ENCODE data around the gene STK17B. TPM values are rescaled to one million over a fixed set of nuclear protein-coding genes. Genes with fewer than 3 reads are reported as not detected.

Gene STK17B
- total and polyA plus RNA-seq, 12 donors, result 2.0 to 20.4 (median 3.7) TPM

- intact Hi-C loops (cut with DNase I), result no loop called here
- H3K27ac ChIP-seq, result peak overlapping the region in 4 of 10 donors; percentile 31 to 82 (median 36)
- ATAC-seq (peak in 7 of 8 donors; percentile 76 to 92 (median 86)), DNase-seq (peak in 1 of 2 donors; percentile 60)
- peak overlapping the region in 1 of 10 donors; percentile 27 for H3K4me3 ChIP-seq
- H3K9me3 ChIP-seq, result no peaks in the 10 kb centered on the region
- no peak for TF ChIP-seq CTCF (IDR thresholded peaks at IDR 0.05)
- H3K4me1 ChIP-seq, result peaks cover 0 to 74% (median 0%) of the 10 kb centered on the region in 9 donors
- no peaks in the 10 kb centered on the region for H3K27me3 ChIP-seq
- 56 to 71% methylated on average over 3 of the region's 3 CpGs for WGBS, 2 donors
- H3K36me3 ChIP-seq, result peaks cover 0 to 68% (median 6%) of the 10 kb centered on the region in 9 donors
These were observed 11.3 kb downstream of the STK17B start for GRCh38 chr2:196160101-196160500.

- WGBS, 2 donors, result 86 to 97% methylated on average over 5 of the region's 5 CpGs
- Histone ChIP-seq H3K36me3 (peaks cover 0 to 75% (median 6%) of the 10 kb centered on the region in 9 donors), H3K4me1 (peaks cover 0 to 67% (median 0%) of the 10 kb centered on the region in 9 donors), H3K27me3 (no peaks in the 10 kb centered on the region), H3K27ac (peak overlapping the region in 5 of 10 donors; percentile 9 to 82 (median 54)), H3K4me3 (peak overlapping the region in 3 of 10 donors; percentile 2 to 27 (median 15)), H3K9me3 (no peaks in the 10 kb centered on the region)
- ATAC-seq (peak in 2 of 8 donors; percentile 14 to 39), DNase-seq (no peak)
- TF ChIP-seq CTCF (IDR thresholded peaks at IDR 0.05), result no peak
- intact Hi-C loops (cut with DNase I), result loop anchor here in 1 of 10 donors (10.0 kb wide), 1 partner anchor 85 kb away; no protein-coding TSS in a partner anchor
These were observed 12.0 kb downstream of the STK17B start for GRCh38 chr2:196159221-196159892.

GRCh38 chr2:196155575-196155974 lies 15.8 kb downstream of the STK17B start:
- H3K27ac ChIP-seq, result no peak overlapping the region
- no peak for TF ChIP-seq CTCF (IDR thresholded peaks at IDR 0.05)
- 29 to 38% methylated on average over 2 of the region's 2 CpGs for WGBS, 2 donors
- no peaks in the 10 kb centered on the region for H3K27me3 ChIP-seq
- H3K4me3 ChIP-seq, result no peak overlapping the region
- intact Hi-C loops (cut with DNase I), result loop anchor here in 1 of 10 donors (10.0 kb wide), 1 partner anchor 81 kb away; no protein-coding TSS in a partner anchor
- H3K9me3 ChIP-seq, result no peaks in the 10 kb centered on the region
- peaks cover 0 to 86% (median 0%) of the 10 kb centered on the region in 9 donors for H3K36me3 ChIP-seq
- DNase-seq (no peak), ATAC-seq (no peak)
- peaks cover 0 to 53% (median 0%) of the 10 kb centered on the region in 9 donors for H3K4me1 ChIP-seq

GRCh38 chr2:196153480-196153879 lies 17.9 kb downstream of the STK17B start:
- WGBS, 2 donors, result 88 to 89% methylated on average over 2 of the region's 2 CpGs
- no peak for TF ChIP-seq CTCF (IDR thresholded peaks at IDR 0.05)

More at GRCh38 chr2:196153480-196153879, 17.9 kb downstream of the STK17B start:
- ATAC-seq (no peak), DNase-seq (no peak)
- H3K27me3 ChIP-seq, result no peaks in the 10 kb centered on the region
- intact Hi-C loops (cut with DNase I), result loop anchor here in 1 of 10 donors (10.0 kb wide), 1 partner anchor 79 kb away; no protein-coding TSS in a partner anchor
- H3K27ac ChIP-seq, result no peak overlapping the region
- peaks cover 0 to 45% (median 0%) of the 10 kb centered on the region in 9 donors for H3K4me1 ChIP-seq
- no peaks in the 10 kb centered on the region for H3K9me3 ChIP-seq
- H3K4me3 ChIP-seq, result no peak overlapping the region
- peaks cover 0 to 92% (median 0%) of the 10 kb centered on the region in 9 donors for H3K36me3 ChIP-seq
